Head of caudate nucleus (tissue), 42 donors: Measurements from ENCODE around the gene SLC35F1.
A peak's percentile ranks its signal among the peaks of the same experiment; 100 is the strongest.

Experiments used
- DNase-seq, 42 donors: peaks; one replicate each; pipeline versions ENCODE4 v3.0.0 to v3.0.0-alpha.2; 2020 to 2021; ENCODE audit warnings: mixed read lengths in 7 of 42
- intact Hi-C: fragments of 100-400 bp; cut with DNase I; formaldehyde crosslinking; loops from one replicate; pipeline ENCODE4 v1.15.0; 2022

The SLC35F1 gene

DNA sequence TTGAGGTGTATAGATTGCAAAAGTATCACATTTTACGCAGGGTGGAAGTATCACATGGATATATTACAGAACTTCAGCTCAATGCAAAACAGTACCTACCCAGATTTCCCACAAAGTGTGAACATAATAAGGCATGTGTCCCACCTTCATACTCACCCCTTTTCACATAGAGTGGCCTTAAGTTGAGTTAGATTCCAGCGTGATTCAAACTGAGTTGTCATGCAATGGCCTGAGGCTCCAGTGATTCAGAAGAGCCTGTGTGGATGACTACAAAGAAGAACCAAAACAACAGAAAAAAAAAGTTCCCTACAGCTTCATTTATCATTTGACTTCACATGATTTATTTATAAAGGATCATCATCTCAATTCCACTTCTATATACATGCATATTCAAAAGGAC, 309.7 kb downstream of the SLC35F1 start:
- intact Hi-C loops = no loop called here
- DNase-seq = no peak

GRCh38 chr6:118218156-118218555, 311.1 kb downstream of the SLC35F1 start:
- no peak for DNase-seq
- intact Hi-C loops = no loop called here

DNA sequence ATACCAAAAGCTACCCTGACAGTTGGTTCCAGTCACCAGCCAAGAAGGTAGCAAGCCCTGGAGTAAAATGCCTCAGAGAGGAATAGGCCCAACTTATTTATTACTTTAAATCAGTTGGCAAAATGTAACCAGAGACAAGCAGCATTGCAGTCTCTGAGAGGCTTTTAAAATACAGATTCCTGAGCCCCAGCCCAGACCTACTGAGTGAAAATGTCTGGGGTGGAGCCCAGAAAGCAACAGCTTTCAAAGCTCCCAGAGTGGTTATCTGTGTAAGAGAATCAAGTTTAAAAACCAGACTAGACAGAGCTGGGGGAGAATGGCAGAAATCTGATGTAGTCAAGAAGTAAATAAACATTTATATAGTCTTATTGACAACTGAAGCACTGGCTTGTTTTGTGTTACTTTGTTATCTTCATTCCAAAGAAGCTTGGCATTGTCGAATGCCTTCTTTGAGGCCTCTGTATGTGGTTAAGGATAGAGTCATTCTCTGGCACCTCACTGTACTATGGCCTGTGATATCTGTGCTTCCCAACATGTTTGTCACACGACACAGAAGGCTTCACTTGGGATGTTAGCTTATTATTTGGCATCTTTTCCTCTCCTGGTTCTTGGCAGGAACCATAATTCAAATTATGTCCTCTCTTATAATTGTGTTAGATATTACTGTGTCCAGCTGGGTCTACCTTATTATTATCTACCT, 313.5 kb downstream of the SLC35F1 start:
- no peak for DNase-seq
- intact Hi-C loops = no loop called here

DNA sequence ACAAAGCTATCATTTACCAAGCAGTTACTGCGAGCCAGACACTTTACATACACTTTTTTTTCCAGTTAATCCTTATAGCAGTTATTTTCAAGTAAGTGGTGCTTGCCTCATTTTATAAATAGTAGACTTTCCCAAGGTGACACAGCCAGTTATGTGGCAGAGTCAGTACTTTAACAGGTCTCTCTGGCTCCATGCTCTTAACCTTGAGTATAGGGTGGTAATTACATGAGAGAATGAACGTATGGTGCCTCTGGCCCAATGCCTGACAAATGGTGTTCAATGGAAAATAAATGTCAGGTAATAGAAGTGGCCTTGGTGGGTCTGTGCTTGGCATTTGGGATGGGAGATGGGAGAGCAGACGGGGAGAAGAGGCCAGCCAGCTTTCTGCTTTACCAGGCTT, 316.3 kb downstream of the SLC35F1 start:
- DNase-seq = no peak
- intact Hi-C loops = no loop called here

- intact Hi-C loops = no loop called here
Measured at GRCh38 chr6:118228886-118229285, 321.8 kb downstream of the SLC35F1 start.

GRCh38 chr6:118240878-118241528, 333.9 kb downstream of the SLC35F1 start:
- intact Hi-C loops = no loop called here

More at GRCh38 chr6:118228886-118229285, 321.8 kb downstream of the SLC35F1 start:
- no peak for DNase-seq

DNA sequence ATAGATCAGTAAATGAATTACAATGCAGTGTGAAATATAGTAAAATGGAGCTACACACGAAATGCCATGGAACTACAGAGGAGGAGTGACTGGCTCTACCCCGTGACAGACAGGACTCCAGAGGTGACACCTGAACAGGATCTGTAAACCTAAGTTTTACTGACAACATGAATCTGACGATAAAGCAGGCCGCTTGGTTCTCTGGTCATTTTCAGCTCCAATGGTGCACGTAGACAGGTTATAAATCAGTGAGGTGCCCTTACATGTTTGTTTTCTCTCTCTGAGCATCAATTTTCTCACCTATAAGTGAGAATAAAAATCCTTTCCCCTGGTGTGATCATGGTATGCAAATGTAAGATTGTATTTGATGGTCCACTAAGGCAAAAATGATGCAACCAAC, 339.3 kb downstream of the SLC35F1 start:
- intact Hi-C loops = no loop called here
- DNase-seq = no peak

More at GRCh38 chr6:118240878-118241528, 333.9 kb downstream of the SLC35F1 start:
- no peak for DNase-seq

DNA sequence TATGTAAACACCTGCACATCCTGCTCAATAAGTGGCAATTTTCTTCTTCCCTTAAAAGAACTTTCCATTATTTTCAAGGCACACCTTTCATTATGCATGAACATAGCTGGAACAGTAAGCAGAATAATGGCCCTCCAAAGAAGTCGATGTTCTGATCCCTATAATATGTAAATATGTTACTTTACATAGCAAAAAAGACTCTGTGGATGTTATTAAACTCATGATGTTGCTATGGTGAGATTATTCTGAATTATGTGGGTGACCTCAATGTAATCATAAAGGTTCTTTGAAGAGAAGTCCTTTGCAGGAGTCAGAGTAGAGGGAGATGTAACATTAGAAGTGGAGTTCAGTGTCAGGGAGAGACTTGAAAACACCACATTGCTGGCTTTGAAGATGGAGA, 341.1 kb downstream of the SLC35F1 start:
- DNase-seq = no peak
- intact Hi-C loops = no loop called here

- no peak for DNase-seq
- intact Hi-C loops = no loop called here
Measured at GRCh38 chr6:118249680-118250079, 342.6 kb downstream of the SLC35F1 start.

DNA sequence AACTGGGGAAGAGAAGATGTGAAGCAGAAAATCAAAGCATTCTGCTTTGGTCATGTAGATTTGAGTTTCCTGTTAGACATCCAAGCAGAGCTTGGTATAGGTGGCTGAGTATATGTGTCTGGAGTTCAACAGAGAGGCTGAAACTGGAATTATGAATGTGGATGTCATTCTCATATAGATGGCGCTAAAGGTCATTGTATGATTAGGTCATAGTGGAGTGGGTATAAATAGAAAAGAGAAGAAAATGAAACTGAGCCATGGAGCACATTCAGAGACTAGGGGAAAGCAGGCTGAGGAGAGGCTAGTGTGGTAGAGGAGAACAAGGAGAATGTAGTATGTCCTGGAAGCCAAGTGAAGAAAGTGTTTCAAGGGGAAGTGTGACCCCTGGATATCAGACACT, 345.4 kb downstream of the SLC35F1 start:
- no peak for DNase-seq
- intact Hi-C loops = no loop called here

DNA sequence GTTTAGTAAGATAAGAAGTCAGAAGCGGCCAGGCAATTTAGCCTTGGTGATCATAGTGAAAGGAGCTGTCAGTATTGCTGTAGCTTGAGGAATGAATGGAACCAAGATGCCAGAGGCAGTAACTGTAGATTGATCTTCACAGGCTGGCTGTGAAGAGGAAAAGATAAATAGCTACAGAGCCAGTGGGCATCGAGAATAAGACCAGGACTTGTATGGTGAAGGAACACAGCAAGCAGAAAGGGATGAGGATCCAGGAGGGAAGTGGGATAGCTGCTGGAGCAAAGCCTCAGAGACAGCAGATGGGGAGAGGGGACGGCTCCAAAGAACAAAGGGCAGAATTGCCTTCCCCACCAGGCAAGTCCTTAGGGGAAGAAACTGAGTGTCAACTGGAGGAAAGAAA, 346.7 kb downstream of the SLC35F1 start:
- no peak for DNase-seq
- intact Hi-C loops = no loop called here

GRCh38 chr6:118260833-118261232, 353.8 kb downstream of the SLC35F1 start:
- no peak for DNase-seq
- intact Hi-C loops = loop anchor here (10.0 kb wide), 1 partner anchor 286 kb away; no protein-coding TSS in a partner anchor

GRCh38 chr6:118263921-118264486, 356.9 kb downstream of the SLC35F1 start:
- intact Hi-C loops = loop anchor here (10.0 kb wide), 1 partner anchor 289 kb away; no protein-coding TSS in a partner anchor
- peak in 29 of 42 donors; percentile 8 to 73 (median 38) for DNase-seq

DNA sequence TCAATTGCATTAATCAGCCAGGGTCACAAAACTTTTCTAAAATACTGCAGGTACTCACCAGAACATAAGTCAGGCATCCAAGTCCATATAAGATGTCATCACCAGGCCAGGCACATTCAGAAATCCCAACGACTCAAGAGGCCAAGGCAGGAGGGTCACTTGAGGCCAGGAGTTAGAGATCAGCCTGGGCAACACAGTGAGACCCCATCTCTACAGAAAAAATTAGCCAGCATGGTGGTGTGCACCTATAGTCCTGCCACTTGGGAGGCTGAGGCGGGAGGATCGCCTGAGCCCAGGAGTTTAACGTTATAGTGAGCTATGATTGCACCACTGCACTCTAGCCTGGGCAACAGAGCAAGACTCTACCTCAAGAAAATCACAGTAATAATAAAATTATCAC, 362.6 kb downstream of the SLC35F1 start:
- intact Hi-C loops = loop anchor here (10.0 kb wide), 1 partner anchor 295 kb away; no protein-coding TSS in a partner anchor
- DNase-seq = no peak

- intact Hi-C loops = no loop called here
- no peak for DNase-seq
Measured at GRCh38 chr6:118277631-118278030, 370.6 kb downstream of the SLC35F1 start.

DNA sequence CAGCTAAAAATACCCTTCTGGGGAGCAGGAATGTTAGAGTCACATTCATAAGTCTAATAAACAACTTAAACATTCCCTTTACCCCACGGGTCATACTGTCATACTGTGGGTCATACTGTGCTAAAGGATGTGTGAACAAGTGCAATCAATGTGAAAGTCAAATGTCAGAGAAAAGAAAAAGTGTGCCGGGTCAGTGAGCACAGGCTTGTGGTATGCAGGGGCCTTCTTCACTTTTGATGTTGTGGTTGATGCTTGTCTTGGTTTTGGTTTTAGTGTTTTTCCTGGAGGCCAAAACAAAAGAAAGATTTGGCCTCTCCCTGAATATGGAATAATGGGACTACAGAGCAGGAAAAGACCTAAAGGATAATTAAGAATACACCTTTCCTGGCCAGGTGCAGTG, 373.1 kb downstream of the SLC35F1 start:
- no peak for DNase-seq
- intact Hi-C loops = loop anchor here (10.0 kb wide), 1 partner anchor 305 kb away; no protein-coding TSS in a partner anchor

- intact Hi-C loops = loop anchor here (10.0 kb wide), 1 partner anchor 304 kb away; no protein-coding TSS in a partner anchor
- DNase-seq = no peak
Measured at GRCh38 chr6:118281291-118281690, 374.2 kb downstream of the SLC35F1 start.

DNA sequence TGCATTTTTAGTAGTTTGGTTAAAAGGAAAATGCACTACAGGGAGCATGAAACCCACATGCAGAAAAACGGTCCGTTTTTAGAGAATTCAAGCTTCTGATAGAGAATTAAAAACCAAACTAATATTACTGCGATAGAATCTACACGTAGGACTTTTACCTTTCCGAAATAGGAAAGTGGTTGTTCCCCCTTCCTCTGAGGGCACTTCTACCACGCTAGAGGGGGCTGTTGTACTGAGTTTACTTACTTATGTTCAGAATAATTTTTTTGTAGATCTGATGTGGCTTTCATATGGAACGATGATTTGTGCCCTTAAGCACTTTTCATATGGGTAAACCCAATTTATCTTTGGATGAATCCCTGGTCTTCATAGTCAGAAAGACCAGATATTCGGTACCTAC, 376.7 kb downstream of the SLC35F1 start:
- intact Hi-C loops = loop anchor here (10.0 kb wide), 1 partner anchor 301 kb away; no protein-coding TSS in a partner anchor
- peak in 31 of 42 donors; percentile 14 to 80 (median 44) for DNase-seq

GRCh38 chr6:118284736-118285360, 377.8 kb downstream of the SLC35F1 start:
- intact Hi-C loops = loop anchor here (5.0 to 10.0 kb wide), 2 partner anchors 222 to 300 kb away; no protein-coding TSS in a partner anchor
- peak in 3 of 42 donors; percentile 31 to 51 (median 48) for DNase-seq
